NCI-H2196 treated with DMSO at 0.1 percent for 48 hours (cell line): ENCODE data around the gene PPT1.

ENCODE experiments used
- DNase-seq: peaks from one replicate; lab custom pipeline; 2025; ENCODE audit not compliant: unreplicated experiment; lab: John Stamatoyannopoulos, UW

Gene PPT1

GRCh38 chr1:40096977-40097782 is at the start of gene PPT1:
PPT1 (minus strand) TSS chr1:40097252; CDS start chr1:40097238, 14 bp downstream.
- peak; percentile 67 for DNase-seq

- peak; percentile 38 for DNase-seq
Measured at GRCh38 chr1:40143891-40144575, 47.0 kb upstream of the PPT1 start.

- no peak for DNase-seq
Measured at GRCh38 chr1:40141878-40142535, 45.0 kb upstream of the PPT1 start.

GRCh38 chr1:40140211-40140973 is 43.3 kb upstream of the PPT1 start:
- DNase-seq, result no peak

DNA sequence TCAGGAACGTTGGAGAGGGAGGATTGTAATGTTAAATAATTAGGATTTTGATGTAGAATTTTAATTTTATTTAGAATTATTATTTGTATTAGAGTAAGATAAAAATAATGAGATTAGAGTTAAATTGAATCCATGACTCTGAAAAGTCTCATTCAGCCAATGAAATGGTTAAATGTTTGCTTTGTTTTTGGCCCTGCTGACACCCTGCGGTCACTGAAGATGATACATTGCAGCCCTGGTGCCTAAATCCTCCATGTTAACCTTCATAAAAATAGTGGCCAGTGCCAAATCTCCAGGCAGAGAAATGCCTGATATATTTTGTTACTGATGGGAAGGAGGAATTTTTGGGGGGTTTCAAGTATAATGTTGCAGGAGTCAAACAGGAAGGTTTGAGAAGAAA is 36.8 kb upstream of the PPT1 start:
- DNase-seq, result no peak

- no peak for DNase-seq
Measured at GRCh38 chr1:40133312-40133665, 36.2 kb upstream of the PPT1 start.

- DNase-seq, result no peak
Measured at GRCh38 chr1:40132383-40133311, 35.6 kb upstream of the PPT1 start.

DNA sequence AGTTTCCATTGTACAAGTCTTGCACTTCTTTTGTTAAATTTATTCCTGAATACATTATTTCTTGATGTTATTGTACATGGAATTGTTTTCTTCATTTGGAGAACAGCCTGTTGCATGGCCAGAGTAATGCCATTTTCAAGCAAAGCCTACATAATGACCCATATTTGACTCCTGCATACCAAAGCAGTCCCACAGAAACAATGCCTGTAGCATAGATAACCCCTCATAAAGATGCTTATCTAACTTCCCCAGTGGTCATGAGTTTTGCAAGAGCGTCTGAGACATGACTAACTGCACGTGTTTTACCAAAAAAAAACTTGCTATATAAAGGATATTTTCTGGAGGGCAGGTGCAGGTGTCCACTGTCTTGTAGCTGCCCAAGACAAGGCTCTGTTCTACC is 33.8 kb upstream of the PPT1 start:
- DNase-seq, result no peak

DNA sequence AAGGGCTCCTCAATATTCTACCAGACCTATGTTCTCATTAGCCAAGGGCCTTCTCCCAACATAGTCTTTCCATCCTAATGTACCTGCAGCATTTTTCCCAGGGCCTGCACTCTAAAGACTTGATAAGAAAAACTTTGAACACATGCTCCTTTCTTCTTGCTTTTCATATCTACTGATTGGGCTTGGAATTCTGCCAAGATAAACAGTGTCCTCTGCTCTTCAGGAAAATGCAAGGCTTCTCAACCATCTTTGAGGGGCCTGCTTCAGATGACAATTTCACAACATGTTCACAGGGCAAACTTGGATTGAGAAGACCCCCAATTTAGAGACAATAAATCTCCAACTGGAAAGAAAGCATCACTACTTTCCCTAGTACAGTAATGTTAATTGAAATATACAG is 25.8 kb upstream of the PPT1 start:
- no peak for DNase-seq

GRCh38 chr1:40120128-40120527 is 23.1 kb upstream of the PPT1 start:
- no peak for DNase-seq

GRCh38 chr1:40114400-40114799 is 17.3 kb upstream of the PPT1 start:
- DNase-seq, result no peak

DNA sequence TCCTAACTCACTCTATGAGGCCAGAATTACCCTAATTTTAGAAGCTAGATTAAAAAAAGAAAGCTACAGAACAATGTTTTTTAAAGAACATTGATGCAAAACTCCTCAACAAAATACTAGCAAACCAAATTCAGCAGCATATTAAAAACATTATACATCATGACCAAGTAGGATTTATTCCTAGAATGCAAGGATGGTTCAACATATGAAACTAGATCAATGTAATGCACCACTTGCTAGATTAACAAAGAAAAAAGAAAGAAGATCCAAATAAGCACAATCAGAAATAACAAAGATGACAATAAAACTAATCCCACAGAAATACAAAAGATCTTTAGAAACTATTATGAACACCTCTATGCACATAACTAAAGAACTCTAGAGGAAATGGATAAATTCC is 13.3 kb upstream of the PPT1 start:
- no peak for DNase-seq

DNA sequence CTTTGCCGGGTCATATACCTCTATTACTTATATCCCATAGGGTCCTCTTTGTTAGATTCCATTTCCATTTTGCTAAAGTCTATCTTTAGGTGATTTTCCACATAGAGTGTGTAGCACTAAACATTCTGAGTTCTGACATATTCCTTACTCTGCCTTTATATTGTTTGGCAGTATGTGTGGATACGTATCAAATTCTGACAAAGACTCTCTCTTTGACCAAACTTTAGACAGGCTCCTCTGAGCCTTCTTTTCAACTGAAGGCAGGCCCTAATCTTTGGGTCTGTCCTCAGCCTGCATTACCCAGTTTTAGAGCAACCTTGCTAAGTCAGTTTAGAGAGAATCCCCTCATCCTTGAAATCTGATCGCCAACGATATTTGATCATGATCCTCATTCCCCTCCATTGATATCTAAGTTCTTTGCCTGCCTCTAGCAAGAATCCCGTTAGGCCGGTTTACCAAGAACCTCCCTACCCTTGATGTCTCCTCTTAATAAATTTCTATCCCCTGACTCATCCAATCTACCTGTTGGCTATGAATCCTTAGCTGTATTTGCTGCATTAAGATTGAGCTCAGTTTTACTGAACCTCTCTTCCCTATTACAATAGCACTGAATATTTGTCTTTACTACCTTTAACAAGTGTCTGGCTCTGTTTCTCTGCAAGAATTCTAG is 10.4 kb upstream of the PPT1 start:
- DNase-seq, result no peak

DNA sequence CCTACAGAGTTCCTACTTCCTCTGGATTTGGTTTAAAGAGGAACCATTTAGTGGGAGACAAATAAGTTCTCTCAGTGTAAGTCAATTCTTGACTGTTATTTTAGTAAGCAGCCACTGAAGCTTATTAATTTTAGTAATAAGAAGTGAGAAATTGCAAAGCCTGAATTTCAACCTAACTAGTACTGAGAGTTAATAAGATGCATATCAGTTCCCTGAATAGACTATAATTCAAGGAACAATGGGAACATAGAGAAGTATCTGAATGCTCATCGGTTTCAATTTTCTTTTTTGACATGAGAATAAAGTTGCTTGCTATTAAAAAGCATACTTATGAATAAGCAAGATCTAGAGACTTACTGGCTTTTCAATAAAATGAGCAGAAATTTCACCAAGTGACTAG is 8.0 kb upstream of the PPT1 start:
- no peak for DNase-seq

DNA sequence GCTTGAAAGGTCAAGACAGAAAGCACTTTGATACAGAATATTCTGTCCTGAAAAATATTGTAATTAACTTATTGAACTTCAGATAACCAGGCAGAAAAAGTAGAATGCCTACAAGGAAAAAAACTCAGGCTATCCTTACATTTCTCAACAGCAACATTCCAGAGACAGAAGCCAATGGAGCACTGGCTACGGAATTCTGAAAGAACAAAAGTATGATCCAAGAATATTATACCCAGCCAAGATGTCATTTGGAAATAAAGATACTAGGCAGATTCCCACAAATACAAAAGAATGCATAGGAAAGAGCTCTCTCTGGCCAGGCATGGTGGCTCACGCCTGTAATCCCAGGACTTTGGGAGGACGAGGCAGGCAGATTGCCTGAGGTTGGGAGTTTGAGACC is 5.8 kb upstream of the PPT1 start:
- no peak for DNase-seq

DNA sequence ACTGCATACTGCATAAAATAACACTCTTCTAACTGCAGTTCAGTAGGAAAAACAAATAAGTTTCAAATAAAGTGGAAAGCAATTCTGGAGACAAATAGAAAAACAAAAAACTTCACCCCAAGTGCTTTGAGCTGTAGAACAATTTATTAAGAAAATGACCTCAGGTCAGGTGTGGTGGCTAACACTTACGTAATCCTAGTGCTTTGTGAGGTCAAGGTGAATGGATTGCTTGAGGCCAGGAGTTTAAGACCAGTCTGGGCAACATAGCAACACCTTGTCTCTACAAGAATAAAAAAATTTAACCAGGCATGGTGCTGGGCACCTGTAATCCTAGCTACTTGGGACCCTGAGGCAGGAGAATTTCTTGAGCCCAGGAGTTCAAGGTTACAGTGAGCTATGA is 5.0 kb upstream of the PPT1 start:
- no peak for DNase-seq

DNA sequence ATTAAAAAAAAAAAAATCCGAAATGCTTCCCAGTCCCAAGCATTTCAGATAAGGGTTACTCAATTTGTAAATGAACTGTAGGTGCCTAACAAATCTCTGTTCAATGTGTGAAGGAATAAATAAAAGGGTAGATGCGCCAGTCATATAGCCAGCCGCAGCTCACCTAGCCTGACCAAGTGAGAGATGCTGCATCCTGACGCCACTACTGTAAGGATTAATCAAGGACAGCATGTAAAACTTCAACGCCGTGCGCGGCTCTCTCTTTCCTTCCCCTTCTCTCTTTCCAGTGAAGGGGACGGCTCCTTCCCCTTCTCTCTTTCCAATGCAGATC is 441 bp downstream of the PPT1 start:
- DNase-seq, result no peak

DNA sequence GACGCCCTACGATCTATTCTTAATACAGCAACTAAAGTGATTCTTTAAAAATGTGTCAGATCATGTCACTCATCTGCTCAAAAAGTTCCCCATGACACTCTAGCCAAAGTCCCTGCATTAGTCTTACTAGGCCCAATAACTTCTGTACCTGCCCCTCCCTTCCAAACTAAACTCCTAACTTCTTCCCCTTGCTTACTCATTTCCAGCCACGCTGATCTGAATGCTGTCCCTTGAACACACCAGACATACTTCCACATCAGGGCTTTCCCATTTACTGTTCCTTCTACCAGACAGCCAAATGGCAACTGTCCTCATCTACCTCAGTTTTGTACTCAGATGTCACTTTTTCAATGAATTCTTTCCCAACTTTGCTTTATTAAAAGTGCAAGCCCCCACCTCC is 1.2 kb downstream of the PPT1 start:
- DNase-seq, result no peak

GRCh38 chr1:40094466-40095110 is 2.5 kb downstream of the PPT1 start:
- no peak for DNase-seq
